ENCODE results near the gene ATP8B1.

GRCh38 chr18:57798713-57799373 lies 4.3 kb downstream of the ATP8B1 start:
- TF ChIP-seq CTCF (IDR thresholded peaks at IDR 0.05) (no peak), POLR2A (IDR thresholded peaks at IDR 0.05) (no peak)

Data from body of pancreas (tissue), 4 donors.